ENCODE measurements around the gene MMP2.

Gene MMP2

DNA sequence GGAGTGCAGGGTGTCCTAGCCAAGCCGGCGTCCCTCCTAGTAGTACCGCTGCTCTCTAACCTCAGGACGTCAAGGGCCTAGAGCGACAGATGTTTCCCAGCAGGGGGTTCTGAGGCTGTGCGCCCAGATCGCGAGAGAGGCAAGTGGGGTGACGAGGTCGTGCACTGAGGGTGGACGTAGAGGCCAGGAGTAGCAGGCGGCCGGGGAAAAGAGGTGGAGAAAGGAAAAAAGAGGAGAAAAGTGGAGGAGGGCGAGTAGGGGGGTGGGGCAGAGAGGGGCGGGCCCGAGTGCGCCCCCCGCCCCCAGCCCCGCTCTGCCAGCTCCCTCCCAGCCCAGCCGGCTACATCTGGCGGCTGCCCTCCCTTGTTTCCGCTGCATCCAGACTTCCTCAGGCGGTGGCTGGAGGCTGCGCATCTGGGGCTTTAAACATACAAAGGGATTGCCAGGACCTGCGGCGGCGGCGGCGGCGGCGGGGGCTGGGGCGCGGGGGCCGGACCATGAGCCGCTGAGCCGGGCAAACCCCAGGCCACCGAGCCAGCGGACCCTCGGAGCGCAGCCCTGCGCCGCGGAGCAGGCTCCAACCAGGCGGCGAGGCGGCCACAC lies at the start of gene MMP2:
TSS of gene MMP2 (plus strand) at position 372 of the 603 bp plus-strand sequence. CDS start 282 bp downstream, outside the sequence.
- no peak for DNase-seq (ENCODE audit: low read depth)

DNA sequence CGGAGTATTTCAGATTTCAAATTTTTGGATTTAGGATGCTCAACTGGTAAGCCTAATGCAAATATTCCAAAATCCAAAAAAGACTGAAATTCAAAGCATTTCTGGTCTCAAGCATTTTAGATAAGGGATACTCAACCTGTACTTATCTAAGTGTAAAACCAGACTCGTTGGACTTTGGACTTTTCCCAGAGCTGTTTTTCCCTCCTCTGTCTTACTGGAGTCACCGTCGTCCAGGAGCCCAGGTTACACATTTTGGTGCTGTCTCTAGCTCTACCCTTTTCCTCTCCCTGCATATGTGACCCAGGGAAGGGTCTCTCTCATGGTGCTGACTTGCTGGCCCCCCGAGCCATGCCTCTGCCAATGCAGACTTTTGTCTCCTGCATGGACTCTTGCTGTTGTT lies 46.0 kb upstream of the MMP2 start:
- DNase-seq (ENCODE audit: low read depth) = no peak

DNA sequence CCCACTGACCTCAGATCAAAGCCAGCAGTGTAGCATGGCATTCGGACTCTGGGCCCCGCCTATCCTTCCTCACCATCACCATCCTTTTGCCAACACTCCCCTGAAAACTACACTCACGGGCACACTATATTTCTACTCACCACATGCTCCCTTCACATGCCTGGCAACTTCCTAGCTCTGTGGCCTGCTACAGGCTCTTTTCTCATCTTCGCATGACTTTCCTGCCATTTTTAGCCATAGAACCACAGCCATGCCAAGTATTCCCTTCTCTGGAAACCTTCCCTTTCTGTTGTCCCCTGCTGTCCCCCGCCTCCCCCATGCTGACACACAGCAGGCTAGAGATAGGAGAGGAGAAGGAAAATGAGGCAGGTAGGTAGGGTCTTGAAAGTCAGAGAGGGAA lies 45.5 kb upstream of the MMP2 start:
- DNase-seq (ENCODE audit: low read depth) = no peak

DNA sequence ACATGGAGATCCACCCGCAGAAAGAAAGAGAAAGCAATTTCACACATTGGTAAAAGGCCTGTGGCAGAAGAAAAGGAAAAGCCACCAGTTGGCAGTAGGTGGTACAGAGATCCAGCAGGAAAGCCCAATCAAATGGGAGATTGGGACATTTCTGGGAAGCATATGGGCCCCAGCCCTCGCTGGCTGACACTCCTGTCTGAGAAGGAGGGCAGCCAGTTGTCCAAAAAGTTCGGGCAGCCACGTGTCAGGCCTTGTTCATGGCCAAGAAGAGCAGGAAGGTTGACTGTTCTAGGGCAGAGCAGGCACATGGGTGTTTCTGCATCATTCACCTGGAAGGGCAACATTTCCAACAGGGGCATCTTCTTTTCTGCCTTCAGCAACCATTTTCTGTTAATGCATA lies 45.0 kb upstream of the MMP2 start:
- no peak for DNase-seq (ENCODE audit: low read depth)

DNA sequence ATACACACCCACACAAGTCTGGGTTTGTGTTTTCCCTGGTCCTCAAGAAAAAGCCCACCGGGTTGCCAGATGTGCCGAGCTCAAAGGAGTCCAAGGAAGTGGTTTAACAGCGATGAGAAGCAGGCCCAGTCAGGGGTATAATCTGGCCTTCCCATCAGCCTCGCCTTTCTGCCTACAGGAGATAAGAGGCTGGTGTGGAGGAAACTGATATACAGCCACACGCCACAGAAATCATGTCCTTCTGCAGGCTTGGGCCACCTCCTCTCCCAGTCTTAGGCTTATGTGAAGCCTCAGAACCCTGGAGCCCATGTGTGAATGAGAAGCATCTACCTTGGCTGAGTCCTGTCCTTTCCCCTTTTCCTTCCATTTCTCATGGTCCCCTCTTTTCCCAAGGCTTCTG lies 43.6 kb upstream of the MMP2 start:
- no peak for DNase-seq (ENCODE audit: low read depth)

DNA sequence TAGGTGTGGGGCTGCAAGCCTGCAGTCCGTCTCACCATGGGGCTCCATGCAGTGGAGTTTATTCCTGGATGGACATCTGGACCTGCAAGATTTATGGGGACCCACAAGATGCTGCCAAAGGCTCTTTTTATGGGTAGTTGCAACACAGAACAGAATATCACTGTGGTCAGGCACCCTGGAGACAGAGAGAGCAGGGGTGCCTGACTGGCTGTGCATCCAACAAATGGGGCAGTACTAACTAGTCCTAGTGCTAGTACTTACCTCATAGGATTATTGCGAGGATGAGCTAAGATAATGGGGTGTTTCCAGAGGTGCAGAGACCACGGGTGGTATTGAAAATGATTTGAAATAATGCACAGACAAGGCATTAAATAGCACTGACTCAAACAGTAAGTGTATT lies 42.4 kb upstream of the MMP2 start:
- no peak for DNase-seq (ENCODE audit: low read depth)

DNA sequence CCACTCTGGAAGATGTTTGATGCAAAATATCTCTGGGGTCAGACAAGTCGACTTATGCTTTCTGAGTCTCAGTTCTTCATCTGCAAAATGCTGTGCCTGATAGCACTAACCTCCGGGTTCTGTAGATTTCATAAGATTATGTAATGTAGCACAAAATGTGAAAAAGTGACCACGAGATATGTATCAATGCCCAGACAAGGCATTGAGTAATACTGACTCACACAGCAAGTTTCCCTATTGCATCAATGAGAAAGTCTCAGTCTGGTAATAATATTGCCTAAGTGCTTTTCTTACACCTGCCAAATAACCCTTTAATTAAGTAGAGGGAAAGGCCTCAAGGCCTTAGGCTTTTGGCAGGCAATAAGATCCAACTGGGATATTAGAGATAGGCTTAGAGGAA lies 41.4 kb upstream of the MMP2 start:
- no peak for DNase-seq (ENCODE audit: low read depth)

DNA sequence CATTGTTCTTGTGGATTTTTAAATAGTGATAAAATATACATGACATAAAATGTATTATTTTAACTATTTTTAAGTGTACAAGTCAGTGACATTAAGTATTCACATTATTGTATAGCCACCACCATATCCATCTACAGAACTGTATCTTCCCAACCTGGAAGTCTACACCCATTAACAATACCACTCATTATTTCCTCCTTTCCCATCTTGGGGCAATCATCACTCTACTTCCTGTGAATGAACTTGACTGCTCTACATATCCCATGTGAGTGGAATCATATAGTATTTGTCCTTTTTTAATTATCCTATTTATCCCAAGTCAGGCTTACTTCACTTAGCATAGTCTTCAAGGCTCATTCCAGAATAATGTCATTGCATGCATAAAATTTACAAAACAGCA lies 40.7 kb upstream of the MMP2 start:
- no peak for DNase-seq (ENCODE audit: low read depth)

DNA sequence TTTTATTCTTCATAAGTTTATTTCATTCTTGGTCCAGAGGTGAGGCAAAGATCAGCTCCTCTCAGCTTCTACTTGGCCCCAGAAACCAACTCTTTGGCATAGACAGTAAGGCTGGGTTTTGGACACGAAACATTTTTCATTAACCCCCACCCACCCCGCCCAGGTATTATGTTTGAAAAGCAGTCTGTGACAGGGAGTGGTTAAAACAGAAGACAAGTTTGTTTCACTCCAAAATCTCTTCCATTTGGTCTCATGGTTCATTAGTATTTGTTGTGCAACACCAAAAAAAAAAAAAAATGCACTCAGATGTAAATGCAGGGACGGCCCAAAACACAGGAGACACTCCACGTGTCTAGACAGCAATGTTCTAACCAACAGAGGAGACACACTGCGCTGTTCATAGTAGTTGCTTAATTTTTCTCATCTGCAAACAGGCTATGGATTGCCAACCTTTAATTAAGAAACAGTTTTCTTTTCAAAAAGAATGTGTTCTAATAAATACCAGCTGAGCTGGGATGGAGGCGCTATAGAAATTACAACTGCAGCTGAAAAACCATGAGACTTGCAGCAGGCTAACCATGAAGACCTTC lies 39.8 kb upstream of the MMP2 start:
- no peak for DNase-seq (ENCODE audit: low read depth)

DNA sequence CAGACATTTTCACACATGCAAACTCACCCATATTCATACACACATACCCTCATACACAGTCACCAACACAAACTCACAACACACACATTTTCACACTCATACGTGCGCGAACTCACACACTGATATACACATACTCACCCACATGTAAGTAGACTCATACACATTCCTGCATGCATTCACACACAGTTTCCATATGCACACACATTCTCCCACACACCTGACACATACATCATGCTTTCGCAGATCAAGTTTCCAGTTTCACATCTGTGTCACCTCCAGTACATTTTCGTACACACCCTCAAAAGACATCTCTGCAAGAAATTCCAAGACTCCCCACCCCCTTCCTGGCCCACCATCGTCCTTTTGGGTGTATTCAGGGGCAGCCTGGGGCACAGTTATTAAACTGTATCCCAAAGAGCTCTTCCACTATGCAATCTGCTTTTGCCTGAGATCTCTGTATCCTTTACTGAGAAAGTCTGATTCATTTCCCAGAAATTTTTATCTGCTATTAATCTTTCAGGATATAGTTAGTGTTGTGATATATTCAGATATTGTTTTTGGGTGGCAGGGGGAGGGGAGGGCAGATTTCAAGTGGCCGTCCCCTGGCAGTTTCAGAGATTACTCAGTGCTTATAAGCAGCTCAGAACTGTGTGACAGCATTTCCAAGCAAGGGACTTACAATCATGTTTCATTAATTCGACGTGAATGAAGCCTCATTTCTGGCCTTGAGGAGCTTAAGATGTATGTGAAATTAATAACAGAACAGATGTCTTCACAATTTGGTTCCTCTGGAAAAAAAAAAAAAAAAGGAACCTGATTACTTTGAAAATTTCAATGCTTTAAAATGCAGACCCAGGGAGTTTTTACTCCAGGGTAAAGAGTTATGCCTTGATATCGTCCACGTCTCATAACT lies 35.3 kb upstream of the MMP2 start:
- no peak for DNase-seq (ENCODE audit: low read depth)

DNA sequence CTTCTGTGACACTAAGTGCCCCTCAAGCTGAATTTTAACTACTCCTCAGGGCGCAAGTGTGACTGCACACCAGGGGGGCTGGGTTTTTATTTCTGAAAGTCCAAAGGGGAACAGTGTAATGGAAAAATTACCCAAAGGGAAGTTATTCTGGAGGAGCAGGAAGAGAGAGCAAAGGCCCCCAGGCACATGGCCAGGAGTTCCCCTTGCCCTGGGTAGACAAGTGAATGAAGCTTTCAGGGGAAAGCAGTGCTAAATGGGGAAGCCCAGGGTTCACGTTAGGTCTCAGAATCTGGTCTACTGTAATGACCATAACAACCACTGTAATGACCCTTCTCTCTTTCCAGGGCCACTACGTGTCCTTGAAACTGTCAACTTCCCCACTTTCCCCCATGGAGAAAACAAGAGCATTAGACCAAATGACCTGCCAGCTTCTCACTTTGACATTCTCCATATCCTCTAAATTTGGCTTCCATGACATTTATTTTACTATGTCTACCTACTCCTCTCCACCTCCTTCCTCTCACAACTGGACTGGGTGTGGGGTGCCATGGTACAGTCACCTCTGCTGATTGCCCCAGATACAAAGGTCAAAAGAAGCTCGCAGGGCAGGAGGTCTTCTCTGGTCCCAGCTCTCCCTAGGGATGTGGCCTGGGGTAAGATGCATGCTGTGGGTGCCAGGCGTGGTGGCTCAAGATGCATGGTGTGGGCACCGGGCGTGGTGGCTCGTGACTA lies 34.1 kb upstream of the MMP2 start:
- DNase-seq (ENCODE audit: low read depth) = no peak

DNA sequence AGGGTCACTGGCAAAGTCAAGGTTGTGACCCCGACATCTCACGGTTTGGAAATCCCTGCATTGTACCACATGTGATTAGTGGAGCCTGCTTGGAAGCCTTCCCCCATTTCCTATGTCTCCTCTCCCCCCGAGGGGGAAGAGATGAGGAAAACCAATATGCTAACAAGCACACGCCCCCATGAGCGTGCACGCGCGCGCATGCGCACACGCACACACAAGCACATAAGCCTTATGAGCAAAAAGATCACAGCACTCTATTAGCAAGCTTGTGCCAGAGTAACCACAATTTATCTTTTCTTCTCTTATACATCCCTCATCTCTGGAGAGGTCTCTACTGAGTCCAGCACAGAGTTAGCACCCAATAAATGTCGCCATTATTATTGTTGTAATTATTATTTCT lies 31.8 kb upstream of the MMP2 start:
- no peak for DNase-seq (ENCODE audit: low read depth)

DNA sequence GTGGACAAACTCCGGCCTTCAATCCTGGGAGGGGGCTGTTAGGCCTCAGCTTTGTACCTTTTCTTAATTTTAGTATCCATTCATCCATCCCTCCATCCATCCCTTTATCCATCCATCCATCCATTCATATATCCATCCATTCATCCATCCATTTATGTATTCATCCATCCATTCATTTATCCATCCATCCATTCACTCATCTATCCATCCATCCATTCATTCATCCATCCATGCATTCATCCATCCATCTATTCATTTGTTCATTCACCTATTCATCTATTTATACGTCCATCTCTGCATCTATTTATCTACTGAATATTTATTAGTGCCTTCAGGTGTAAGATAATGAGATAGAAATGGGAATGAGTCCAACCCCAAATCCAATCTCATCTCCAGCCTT lies 26.0 kb upstream of the MMP2 start:
- DNase-seq (ENCODE audit: low read depth) = no peak

DNA sequence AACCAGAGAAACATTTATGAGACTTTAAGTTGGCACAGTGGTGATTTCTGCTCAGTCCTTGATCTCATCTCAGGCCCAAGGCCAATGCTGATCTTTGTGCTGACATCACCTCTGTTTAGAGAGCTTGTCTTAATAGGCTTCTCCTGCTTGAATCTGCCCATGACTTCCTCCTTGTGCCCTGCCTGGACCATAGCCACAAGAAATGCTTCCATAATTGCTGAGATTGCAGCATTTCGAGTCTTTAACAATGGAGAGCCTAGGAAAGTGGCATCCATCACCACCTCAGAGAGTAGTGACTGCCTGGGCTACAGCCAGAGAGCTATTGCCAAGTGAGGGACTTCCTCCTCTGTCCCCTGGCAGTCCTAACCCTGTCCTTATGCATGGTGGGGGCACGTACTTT lies 25.1 kb upstream of the MMP2 start:
- DNase-seq (ENCODE audit: low read depth) = no peak

DNA sequence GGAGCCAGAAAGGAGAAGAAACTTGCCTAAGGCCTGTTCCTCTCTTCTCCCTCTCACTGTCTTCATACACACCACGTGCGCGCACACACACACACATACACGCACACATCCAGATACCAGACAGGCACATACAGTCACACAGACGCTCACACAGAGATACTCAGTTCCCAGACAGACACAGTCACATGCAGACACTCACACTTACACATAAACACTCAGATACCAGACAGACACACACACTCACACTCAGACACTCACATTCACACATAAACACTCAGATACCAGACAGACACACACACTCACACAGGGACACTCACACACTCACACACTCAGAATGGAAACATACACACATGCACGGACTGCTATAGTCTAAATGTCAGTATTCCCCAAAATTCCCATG lies 24.1 kb upstream of the MMP2 start:
- no peak for DNase-seq (ENCODE audit: low read depth)

DNA sequence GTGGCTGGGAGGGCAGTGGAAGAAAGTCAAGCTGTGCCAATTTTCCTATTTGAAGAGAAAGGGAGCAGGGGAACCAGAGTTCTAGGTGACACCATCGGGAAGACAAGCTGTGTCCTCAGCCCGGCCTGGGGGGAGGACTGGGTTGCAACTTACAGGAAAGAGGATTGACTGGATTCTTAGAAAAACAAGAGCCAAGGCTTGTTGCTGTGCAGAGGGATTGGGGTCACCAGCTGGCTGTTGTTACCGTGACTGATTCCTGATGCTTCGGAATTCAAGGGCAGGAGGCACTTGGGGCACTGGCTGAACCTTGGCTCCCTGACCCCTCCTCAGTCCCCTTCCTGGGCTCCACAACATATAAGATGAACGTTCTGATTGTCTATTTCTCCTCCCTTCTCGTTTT lies 16.8 kb upstream of the MMP2 start:
- DNase-seq (ENCODE audit: low read depth) = no peak

DNA sequence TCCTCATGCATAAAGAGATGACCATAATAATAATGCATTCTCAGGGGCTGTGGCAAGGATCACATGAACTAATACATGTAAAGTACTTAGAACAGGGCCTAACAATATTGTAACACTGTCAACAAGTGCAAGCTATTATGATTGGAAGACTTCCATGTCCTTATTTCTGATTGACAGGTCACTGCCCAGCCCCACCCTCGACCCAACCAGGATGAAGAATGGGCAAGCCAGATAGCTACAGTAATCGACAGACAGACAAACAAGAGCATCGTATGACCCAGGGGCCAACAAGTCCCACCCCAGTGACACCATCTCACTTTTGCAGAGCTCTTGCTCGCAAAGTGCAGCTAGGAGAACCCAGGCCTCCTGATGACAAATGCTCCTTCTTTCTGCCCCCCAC lies 14.6 kb upstream of the MMP2 start:
- DNase-seq (ENCODE audit: low read depth) = no peak

DNA sequence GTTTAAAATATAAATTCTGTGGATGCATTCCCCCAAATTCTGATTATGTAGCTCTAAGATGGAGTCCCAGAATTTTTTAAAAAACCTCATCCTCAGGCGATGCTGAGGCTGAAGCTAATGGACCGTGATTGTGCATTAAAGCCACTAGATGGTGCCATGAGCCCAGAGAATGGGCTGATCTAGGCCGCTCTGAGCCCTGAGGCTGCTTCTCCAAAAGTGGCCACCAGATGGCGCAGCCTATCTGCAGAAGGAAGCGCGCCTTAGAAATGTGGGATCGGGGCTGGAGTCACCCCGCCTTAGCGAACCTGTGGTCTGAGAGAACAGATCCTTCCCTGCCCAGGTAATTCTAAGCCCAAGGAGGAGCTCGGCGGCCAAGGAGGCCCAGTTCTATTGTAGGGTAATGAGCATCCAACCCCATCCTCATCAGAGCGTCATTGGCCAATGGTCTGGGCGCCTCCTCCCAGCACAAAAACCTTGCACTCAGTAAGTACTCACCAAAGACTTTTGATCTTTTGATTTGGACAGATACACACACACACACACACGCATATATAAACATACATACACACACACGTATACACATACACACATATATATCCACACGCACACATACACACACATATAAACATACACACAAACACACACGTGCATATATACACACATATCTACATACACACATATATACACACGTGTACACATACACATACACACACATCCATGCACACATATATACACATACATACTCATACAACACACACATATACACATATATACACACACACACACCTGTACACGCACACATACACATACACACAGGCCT lies 13.7 kb upstream of the MMP2 start:
- peak; percentile 68 for DNase-seq (ENCODE audit: low read depth)

DNA sequence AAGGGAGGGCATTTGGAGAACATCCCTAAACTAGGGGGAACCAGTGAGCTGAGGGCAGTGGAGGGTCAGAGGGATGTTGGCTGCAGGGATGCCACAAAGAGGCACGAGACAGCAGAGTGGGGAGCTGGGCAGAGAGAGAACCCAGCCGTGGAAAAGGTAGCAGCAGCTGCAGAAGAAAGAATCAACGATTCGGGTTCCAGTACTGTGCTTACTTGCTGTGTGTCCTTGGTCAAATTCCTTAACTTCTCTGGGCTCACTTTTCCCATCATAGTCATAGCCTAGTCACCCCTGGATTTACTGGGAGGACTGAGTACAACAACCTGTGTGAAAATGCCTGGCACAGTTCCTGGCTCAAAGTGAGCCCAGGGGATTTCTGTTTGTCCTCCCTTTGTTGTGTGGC lies 12.8 kb upstream of the MMP2 start:
- DNase-seq (ENCODE audit: low read depth) = no peak

DNA sequence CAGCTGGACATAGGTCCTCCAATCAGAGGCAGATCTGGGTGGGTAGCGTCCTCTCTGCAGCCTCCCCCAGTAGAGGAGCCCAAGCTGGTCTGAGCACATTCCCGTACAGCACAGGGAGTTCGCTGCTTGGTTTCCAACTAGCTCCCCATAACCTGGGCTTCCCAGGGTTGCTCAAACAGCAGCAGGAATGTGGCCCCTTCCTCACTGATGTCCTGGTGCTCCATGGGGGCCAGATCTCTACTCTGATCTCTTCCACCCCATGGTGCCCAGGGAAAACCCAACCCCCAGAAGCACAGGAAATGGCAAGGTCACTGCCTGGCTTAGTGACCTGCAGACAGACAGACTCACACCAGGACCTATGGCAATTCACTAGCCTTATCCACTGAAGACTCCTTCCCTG lies 11.1 kb upstream of the MMP2 start:
- no peak for DNase-seq (ENCODE audit: low read depth)

DNA sequence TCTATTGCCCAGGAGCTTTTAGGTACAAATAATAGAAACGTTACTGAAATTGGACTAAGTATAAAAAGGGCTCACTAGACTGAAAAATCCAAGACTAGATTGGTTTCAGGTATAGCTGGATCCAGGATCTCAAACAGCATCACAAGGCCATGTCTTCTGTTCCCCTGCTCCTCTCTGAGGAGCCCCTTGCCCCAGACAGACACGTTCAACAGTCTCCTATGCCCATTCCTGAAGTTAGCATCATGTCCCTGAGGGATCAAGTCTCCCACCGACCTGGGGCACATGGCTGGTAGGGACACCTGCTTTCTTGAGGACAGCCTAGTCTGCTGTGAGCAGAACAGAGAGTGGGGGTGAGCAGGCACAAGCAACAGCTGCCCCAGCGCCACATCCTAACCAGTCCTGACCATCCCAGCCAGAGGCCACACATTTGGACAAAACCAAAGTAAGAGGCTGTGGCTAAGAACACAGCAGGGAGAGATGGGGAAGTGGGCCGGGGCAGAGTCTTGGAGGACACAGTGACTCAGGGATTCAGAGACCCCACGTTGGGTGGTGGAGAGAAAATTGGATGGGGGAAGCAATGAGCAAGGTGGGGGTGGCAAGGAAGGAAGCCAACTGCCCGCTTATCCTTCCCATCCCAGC lies 10.5 kb upstream of the MMP2 start:
- DNase-seq (ENCODE audit: low read depth) = no peak
